ENCODE data around the gene SEMA3B. TPM values are rescaled to one million over a fixed set of nuclear protein-coding genes. Genes with fewer than 3 reads are reported as not detected.
A peak's percentile ranks its signal among the peaks of the same experiment; 100 is the strongest.

SEMA3B gene
- total and polyA plus RNA-seq, 2 of the 4 experiments (the other 2 are of a cell fraction), result 4.3 to 29.3 TPM

GRCh38 chr3:50241713-50242380, 27.1 kb upstream of the SEMA3B start:
- peaks cover 10% of the 10 kb centered on the region for H3K9me1 ChIP-seq (ENCODE audit: insufficient read depth, low read length)
- no peak overlapping the region for H4K91ac ChIP-seq (ENCODE audit: insufficient read depth, low read depth, low read length)
- no peaks in the 10 kb centered on the region for H3K9me3 ChIP-seq (ENCODE audit: control insufficient read depth, insufficient read depth, low read length)
- no peak overlapping the region for H4K5ac ChIP-seq (ENCODE audit: low read depth, low read length)
- H2AK9ac ChIP-seq (replicated peaks; ENCODE audit: low read depth, low read length, poor library complexity), result peak overlapping the region; percentile 63
- peaks cover 0 to 76% of the 10 kb centered on the region in 2 experiments; a peak in 3 of 4 replicates for H3K79me1 ChIP-seq (ENCODE audit: low read depth in 1 of 2, low read length in 2 of 2)
- DNase-seq (no peak), ATAC-seq (ENCODE audit: low read depth) (no peak)
- WGBS, 2 experiments (ENCODE audit: extremely low coverage in 2 of 2, insufficient read length in 1 of 2), result no CpG with 5 or more reads among the region's 7 CpGs
- H2BK120ac ChIP-seq (ENCODE audit: low read depth, low read length), result no peak overlapping the region
- H2BK5ac ChIP-seq (ENCODE audit: low read depth, low read length, poor library complexity, severe bottlenecking), result no peak overlapping the region
- BruUV-seq (replicated peaks), result no TSS peak
- H2AFZ ChIP-seq (replicated peaks; ENCODE audit: low read length, poor library complexity), result no peak overlapping the region
- H3K56ac ChIP-seq (ENCODE audit: extremely low read depth, insufficient read depth, low read length), result no peak overlapping the region
- H3K4me3 ChIP-seq (ENCODE audit: insufficient read depth, low read depth, low read length), result no peak overlapping the region
- TF ChIP-seq CHD1 (IDR thresholded peaks at IDR 0.05; ENCODE audit: low read depth, low read length), result no peak
- TF ChIP-seq RCOR1 (IDR thresholded peaks at IDR 0.05; ENCODE audit: insufficient replicate concordance, low read length), result no peak
- TF ChIP-seq CEBPB (IDR thresholded peaks at IDR 0.05; ENCODE audit: low read depth, low read length), result no peak
- TF ChIP-seq USF2 (IDR thresholded peaks at IDR 0.05; ENCODE audit: low read depth, low read length), result no peak
- no peak for TF ChIP-seq RAD21 (IDR thresholded peaks at IDR 0.05; ENCODE audit: low read length)
- no peak for TF ChIP-seq SMC3 (IDR thresholded peaks at IDR 0.05; ENCODE audit: low read depth, low read length)
- TF ChIP-seq CTCF (conservative IDR thresholded peaks at IDR 0.05; ENCODE audit: low read depth, low read length), result no peak
- TF ChIP-seq MXI1 (IDR thresholded peaks at IDR 0.05; ENCODE audit: borderline replicate concordance, low read depth, low read length), result no peak
- no peak for TF ChIP-seq ELK1 (IDR thresholded peaks at IDR 0.05; ENCODE audit: borderline replicate concordance, low read depth, low read length)
- TF ChIP-seq BHLHE40 (IDR thresholded peaks at IDR 0.05; ENCODE audit: low read depth, low read length), result no peak
- no peak for TF ChIP-seq POLR2A (IDR thresholded peaks at IDR 0.05; ENCODE audit: low read depth, low read length)
- no peak for TF ChIP-seq MAZ (IDR thresholded peaks at IDR 0.05; ENCODE audit: borderline replicate concordance, low read depth, low read length)
- TF ChIP-seq RFX5 (IDR thresholded peaks at IDR 0.05; ENCODE audit: low read depth, low read length), result no peak
- no peak for TF ChIP-seq NFE2L2 (IDR thresholded peaks at IDR 0.05; ENCODE audit: low read depth, low read length)
- TF ChIP-seq FOS (IDR thresholded peaks at IDR 0.05; ENCODE audit: low read depth, low read length), result no peak
- no peak for TF ChIP-seq MAFK (IDR thresholded peaks at IDR 0.05; ENCODE audit: low read depth, low read length)
- no peak overlapping the region for H2BK20ac ChIP-seq (ENCODE audit: low read depth, low read length)
- no peak overlapping the region for H2BK15ac ChIP-seq (ENCODE audit: low read depth, low read length)
- in situ Hi-C loops (cut with MboI; ENCODE audit: low sequenced_read_pairs), result no loop called here
- no peak overlapping the region for H3K18ac ChIP-seq (ENCODE audit: low read depth, low read length)
- H3K14ac ChIP-seq (replicated peaks; ENCODE audit: low read depth, low read length), result no peak overlapping the region
- no peak overlapping the region for H3K27ac ChIP-seq (ENCODE audit: insufficient read depth, low read length)
- H3K9ac ChIP-seq (ENCODE audit: low read depth, low read length), result no peak overlapping the region
- dilution Hi-C loops (cut with HindIII; ENCODE audit: low sequenced_read_pairs, unreplicated experiment), result no loop called here
- no peak overlapping the region for H2AK5ac ChIP-seq (ENCODE audit: low read depth, low read length)
- intact Hi-C loops (cut with micrococcal nuclease), result no loop called here
- H3K36me3 ChIP-seq (ENCODE audit: control insufficient read depth, insufficient read depth, low read length), result peaks cover 23% of the 10 kb centered on the region
- peaks cover 52% of the 10 kb centered on the region for H3K4me1 ChIP-seq (ENCODE audit: control insufficient read depth, insufficient read depth, low read length)
- no peaks in the 10 kb centered on the region for H3K27me3 ChIP-seq (ENCODE audit: control insufficient read depth, insufficient read depth, low read length)
- H3K4me2 ChIP-seq (ENCODE audit: low read depth, low read length), result no peak overlapping the region
- H4K20me1 ChIP-seq (ENCODE audit: insufficient read depth, low read length), result peaks cover 86% of the 10 kb centered on the region
- no peak overlapping the region for H3K4ac ChIP-seq (ENCODE audit: low read depth, low read length)
- H4K8ac ChIP-seq (ENCODE audit: low read depth in 2 of 2, low read length in 2 of 2), result no peak overlapping the region; a peak in 1 of 4 replicates
- ChIA-PET CTCF (no interaction called here), POLR2A (ENCODE audit: unreplicated experiment) (no interaction called here)
- no peak overlapping the region for H3K23ac ChIP-seq (ENCODE audit: low read depth, low read length)
